HG03521 (cell line): Measurements from ENCODE around the gene BCL7C.
"Not testable (repeated sequence)": the region's sequence is repeated elsewhere in the genome, so short reads cannot be mapped to it uniquely, and the experiment has no call there.

Experiments
- ATAC-seq: cut with Tn5 transposase; IDR thresholded peaks from one replicate; pipeline ENCODE4 v1.9.1; 2021; ENCODE audit warnings: mild to moderate bottlenecking, moderate library complexity; ENCODE audit not compliant: unreplicated experiment

Gene BCL7C

DNA sequence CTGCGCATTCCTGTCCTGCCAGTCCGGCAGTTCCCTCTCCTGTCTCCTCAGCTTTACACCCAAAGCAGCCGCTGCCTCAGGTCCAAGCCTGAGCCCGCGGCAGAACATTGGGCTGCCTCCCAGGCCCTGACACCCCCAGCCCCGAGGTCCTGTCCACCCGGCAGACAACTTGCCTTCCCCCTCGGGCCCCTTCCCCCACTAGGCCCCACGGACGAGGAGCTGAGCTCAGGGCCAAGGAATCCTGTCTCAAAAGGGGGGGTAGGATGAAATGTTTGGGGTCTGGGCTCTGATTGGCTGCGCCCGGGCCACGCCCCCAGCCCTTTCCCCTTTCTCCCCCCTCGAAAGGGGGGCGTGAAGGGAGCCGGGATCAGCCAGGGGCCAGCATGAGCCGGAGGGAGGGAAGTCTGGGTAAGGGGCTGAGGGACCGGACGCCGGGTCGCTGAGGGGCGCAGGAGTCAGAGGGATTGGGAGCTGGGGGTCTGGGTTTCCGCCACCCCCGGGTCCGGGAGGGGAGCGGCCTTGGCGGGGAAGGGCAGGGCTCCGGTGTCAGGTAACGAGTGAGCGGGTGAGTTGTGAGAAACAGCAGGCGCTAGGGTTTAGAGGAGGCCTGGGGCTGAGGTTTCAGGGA lies 2.5 kb upstream of the BCL7C start, which contains the start of gene CTF1:
CTF1 (plus strand) TSS at position 354 of the 628 bp plus-strand sequence; CDS start at position 384, 30 bp downstream.
- ATAC-seq, result no peak

DNA sequence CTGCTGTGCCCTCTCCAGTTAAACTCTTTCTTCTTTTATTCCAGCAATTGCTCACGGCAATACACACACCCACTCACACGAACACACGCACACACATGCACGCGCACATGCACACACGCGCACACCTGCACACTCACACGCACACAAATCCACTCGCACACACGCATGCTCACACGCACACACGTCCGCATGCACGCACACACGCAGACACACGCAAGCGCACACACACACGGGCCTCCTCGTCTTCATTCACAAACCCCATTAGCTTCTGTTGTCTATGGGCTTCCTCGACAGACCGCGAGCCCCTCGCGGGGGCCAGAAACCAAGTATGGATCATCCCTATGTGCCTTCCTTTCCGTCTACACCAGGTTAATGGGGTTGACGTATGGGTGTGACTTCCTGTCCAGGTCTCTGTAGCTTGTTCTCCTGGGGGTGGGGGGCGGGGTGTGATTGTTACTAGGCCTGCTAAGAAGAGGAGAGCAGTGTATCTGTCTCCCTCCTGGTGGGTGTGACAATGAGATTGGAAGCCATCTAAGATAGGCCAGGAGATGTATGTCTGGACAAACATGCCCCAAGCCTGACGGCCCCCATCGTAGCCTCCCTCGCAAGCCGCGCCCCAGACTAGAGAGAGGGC lies 1.9 kb upstream of the BCL7C start:
- ATAC-seq, result no peak

DNA sequence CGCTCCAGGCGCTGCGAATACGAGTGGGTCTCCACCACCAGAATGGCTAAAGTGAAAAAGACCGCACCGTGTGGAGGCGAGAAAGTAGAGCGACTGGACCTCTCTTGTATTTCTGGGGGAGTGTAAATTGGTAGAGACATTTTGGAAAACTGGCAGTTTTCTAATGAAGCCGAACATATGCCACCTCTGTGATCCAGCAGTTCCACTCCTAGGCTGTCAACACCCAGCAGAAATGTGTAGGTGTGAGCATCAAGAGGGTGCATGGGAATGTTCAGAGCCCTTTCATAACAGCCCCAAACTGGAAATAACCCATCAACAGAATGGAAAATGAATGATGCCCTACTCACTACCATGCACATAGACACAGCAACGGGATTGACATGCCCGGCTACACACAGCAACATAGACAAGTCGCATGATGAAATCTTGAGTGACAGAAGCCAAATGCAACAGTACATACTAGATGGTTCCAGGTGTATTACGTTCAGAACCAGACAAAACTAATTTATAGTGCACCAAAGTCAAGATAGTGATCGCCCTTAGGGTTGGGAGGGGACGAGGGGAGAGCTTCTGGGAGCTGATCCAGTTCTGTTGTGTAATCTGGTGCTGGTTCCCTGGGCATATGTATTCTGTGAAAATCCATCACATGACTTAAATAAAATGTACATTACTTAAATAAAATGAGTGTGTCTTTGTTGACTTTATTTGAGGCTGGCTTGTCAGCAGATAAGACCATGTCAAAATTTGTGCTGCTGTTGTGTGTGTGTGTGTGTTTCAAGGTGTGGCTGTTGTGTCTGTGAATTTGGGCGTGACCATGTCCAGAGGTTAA lies 877 bp upstream of the BCL7C start:
- no peak for ATAC-seq

DNA sequence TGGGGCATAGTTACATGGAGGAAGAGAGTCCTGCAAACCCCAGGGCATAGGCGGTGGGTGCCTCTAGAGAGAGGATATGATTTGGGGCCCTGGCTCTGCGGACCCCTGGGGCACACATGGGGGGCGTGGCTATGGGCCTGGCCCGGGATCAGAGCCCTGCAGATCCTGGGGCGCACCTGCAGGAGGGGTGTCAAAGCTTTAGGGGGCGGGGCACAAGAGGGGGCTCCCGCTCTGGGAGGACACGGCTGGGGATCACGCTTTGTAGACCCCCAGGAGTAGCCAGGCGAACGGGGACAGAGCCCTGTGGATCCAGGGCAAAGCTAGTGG lies 497 bp downstream of the BCL7C start:
- ATAC-seq, result peak; percentile 4

DNA sequence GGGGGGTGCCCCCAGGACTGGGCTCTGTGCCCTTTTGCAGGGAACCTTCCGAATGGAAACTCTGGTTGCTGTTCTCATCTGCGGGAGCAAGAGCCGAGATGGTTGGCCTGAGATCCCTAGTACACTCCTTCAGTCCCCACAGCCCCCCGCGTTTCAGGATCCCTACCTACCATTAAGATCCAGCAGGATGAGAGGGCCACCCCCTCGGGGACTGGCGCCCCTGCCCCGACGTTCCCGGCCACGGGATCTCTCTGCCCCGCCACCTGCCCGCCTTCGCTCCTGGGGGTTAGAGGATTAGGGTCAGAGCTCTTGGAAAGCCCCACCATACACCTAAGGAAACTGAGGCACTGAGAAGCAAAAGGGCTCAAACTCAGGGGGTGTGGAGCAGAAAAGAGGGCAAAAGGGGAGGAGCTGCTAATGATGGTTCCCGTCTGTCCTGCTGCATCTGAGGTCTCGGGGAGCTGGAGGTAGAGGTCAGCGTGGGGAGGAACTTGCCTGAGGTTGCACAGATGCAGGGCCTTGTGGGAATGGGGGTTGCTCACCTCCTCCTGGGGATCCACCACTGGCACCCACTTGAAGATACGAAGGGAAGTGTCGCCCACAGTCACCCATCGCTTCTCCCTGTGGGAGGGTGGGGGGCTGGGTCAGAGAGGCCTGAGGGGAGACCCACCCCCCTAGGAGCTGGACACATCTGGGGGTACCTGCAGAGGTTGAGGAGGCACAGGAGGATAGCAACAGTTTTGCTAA lies 1.0 kb downstream of the BCL7C start:
- no peak for ATAC-seq

DNA sequence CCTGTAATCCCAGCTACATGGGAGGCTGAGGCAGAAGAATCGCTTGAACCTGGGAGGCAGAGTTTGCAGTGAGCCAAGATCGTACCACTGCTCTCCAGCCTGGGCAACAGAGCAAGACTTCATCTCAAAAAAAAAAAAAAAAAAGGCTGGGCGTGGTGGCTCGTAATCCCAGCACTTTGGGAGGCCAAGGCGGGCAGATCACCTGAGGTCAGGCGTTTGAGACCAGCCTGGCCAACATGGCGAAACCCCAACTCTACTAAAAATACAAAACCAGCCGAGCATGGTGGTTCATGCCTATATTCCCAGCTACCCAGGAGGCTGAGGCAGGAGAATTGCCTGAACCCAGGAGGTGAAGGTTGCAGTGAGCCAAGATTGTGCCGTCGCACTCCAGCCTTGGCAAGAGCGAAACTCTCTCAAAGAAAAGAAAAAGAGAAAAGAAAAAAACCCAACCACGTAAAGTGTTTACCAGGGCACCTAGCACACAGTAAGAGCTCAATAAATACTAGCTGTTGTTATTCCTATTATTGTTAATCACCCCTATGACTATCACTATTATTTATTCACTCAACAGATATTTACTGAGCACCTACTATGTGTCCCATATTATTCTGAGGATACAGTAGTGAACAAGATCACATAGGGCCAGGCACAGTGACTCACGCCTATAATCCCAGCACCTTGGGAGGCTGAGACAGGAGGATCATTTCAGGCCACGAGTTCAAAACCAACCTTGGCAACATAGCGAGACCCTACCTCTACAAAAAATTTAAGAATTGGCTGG lies 2.6 kb downstream of the BCL7C start:
- not testable (repeated sequence) for ATAC-seq

DNA sequence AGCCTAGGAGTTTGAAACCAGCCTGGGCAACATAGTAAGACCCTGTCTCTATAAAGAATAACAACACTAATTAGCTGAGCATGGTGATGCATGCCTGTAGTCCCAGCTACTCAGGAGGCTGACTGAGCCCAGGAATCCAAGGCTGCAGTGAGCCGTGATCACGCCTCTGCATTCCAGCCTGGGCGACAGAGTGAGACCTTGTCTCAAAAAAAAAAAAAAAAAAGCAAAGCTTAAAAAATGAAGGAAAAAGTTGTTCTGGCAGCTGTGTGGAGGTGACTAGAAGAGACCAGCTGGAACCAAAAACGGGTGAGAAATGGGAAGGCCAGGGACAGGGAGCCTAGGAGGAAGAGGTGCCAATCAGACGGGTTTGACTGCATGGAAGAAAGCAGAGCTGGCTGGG lies 4.2 kb downstream of the BCL7C start:
- ATAC-seq, result no peak

DNA sequence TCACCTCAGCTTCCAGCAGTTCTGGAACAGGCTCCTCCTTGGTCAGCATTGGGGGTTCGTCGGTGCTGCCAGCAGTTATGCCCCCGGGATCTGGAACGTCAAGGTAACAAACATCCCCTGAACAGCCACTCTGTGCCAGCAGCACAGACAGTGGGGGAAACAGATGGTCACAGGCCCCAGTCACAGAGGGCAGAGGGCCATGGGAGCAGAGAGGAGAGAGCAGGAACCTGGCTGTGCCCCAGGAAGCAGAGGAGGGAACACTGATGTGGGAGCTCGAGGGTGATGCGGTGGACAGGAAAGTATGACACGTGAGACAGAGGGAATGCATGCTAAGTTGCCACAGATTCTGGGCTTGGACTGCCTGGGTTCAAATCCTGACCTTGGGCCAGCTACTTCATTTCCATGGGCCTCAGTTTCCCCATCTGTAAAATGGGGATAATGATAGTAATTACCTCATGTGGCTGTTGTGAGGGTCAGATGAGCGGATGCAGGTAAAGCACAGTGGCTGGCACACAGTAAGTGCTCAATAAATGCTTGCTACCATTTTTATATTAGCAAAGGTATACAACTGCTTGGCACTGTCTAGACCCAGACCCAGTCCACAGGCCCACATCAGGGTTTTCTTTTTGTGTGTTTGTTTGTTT lies 4.9 kb downstream of the BCL7C start:
- no peak for ATAC-seq

DNA sequence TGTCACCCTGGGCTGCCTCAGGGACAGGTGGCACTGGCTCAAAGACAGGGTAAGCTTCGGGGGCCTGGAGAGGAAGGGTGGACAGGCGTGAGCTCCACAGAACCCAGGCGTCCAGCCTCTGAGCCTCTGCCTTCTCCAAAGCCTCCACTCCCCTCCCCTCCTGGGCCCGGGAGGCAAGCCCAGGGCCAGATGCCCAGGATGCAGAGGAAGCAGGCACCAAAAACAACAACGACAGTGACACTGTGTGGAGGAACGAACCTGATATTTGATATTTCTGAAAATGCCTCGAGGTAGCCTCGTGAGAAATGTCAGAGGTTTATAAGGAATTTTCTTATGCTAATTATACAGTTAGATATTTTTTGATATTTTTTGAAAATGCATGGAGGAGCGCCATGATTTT lies 6.0 kb downstream of the BCL7C start:
- ATAC-seq, result no peak

DNA sequence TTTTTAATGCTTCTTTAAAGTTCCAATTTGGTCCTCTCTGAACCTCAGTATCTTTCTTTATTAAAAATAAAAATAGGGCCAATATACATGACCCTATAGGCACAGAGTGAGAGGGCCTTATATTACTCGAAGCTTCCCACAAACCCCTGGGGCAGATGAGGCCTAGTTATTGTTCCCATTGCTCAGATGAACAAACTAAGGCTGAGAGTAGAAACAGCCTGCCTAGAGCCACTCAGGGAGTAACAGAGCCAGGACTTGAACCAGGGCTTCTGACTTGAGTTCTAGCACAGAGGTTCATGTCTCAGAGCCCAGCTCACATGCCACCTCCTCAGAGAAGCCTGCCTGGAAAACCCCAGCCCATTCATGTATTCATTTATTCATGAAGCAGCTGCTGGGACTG lies 7.7 kb downstream of the BCL7C start:
- ATAC-seq, result no peak

DNA sequence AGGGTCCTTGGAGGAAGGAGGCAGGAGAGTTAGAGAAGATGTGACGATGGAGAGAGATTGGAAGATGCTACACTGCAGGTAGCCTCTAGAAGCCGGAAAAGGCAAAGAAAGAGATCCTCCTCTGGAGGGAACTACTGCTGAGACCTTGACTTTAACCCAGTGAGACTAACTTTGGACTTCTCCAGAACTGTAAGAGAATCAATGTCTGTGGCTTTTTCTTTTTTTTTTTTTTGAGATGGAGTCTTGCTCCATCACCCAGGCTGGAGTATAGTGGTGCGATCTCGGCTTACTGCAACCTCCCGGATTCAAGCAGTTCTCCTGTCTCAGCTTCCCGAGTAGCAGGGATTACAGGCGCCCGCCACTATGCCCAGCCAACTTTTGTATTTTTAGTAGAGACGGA lies 8.7 kb downstream of the BCL7C start:
- ATAC-seq, result no peak

DNA sequence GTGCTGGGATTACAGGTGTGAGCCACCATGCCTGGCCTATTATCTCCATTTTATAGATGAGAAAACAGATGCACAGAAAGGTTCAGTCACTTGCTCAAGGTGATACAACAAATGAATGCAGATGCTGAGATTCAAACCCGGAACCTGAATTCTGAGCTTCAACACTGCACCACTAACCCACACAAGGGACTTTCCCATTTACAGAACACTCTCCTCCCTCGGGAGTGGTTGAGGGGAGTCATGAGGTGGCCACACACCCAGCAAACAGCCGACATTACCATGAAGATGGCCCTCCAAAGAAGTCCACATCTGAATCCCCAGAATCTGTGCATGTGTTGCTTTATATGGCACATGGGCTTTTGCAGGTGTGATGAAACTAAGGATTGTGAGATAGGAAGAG lies 9.1 kb downstream of the BCL7C start:
- no peak for ATAC-seq

DNA sequence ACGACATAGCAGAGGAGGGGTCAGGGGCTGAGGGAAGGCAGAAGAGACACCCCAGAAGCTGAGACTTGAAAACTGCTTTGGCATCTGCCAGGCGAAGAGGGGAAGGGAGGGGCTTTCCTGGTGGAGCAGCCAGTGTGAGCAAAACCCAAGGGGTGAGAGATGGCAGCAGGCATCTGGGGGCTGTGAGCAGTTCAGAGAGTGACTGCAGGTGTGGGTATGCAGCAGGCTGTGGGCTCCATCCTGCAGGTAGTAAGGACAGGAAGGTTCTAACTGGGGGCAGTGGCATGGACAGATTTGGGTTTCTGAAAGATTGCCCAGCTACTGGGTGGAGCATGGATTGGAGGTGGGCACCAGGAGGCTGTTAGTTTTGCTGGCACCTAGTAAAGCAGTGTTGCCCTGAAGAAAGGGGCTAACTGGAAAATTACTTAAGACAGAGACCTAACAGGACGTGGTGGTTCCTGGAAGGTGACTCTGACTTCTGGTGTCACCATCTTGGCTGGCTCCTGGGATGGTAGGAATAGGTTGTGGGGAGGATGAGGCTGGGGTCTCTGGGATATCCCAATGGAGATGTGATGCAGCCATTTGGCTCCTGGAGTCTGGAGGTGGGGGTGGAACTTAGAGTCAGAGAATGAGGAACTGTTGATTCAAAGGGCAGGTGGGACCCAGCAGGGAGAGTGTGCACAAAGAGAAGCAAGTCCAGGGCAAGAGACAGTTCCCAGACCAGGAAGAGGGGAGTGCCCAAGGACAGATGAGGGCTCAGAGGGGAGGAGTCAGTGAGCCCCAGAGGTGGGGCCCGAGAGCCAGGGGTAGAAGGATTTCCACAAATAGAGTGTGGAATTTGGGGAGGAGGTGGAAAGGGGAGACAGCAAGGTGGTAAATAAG lies 11.2 kb downstream of the BCL7C start:
- no peak for ATAC-seq

DNA sequence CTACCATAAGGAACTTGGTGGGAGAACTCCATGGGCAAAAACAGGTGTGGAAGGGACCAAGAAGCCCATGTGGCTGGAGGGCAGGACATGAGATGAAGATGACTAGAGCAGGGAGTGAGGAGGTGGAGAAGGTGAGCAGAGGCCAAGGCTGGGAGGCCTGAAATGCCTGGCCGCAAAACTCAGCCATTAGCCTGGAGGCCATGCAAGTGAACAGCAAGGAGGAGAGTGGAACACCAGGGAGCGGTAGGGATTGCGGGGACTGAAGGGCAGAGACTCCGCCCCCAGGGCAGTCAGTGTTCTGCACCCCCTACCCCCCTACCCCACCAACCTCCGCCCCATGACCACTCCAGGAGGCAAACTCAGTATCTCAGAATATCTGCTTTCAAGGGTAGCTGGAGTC lies 17.0 kb downstream of the BCL7C start:
- ATAC-seq, result no peak

DNA sequence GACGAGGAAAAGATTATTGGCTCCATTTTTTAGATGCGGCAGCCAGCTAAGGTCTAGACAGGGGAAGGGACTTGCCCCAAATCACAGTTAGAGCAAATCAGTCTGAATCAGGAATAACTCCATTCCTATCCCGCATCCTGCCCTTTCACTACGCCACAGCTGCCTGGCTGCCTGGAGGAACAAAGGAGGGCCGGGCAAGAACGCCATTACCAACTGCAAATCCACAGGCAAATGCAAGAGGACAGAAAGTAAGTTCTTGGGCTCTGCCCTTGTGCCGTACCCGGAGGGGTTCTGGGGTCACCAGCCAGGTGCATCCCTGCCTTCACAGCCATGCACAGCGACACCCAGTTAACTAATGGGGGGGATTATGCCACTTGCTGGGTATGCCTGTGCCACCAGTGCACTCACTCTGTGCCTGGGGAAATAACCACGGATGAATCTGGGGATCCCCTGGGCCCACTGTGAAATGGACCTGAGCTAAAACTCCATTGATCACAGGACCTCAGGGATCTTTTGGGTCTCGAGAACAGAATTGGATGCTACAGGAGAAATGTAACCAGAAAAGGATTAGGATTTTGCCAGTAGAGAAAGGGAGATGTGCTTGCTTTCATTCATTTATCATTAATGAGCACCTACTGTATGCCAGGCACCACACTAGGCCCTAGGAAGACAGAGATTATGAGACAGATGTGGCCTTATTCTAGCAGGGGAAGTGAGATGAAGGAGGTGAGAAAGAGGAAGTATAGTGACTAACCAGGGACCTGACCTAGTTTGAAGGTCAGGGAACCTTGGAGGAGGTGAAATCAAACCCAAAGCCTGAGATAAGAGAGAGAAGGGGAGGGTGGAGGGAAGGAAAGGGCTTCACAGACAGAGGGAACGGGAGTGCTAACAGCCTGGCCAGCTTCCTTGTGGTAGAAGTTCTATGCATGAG lies 17.7 kb downstream of the BCL7C start:
- ATAC-seq, result no peak

DNA sequence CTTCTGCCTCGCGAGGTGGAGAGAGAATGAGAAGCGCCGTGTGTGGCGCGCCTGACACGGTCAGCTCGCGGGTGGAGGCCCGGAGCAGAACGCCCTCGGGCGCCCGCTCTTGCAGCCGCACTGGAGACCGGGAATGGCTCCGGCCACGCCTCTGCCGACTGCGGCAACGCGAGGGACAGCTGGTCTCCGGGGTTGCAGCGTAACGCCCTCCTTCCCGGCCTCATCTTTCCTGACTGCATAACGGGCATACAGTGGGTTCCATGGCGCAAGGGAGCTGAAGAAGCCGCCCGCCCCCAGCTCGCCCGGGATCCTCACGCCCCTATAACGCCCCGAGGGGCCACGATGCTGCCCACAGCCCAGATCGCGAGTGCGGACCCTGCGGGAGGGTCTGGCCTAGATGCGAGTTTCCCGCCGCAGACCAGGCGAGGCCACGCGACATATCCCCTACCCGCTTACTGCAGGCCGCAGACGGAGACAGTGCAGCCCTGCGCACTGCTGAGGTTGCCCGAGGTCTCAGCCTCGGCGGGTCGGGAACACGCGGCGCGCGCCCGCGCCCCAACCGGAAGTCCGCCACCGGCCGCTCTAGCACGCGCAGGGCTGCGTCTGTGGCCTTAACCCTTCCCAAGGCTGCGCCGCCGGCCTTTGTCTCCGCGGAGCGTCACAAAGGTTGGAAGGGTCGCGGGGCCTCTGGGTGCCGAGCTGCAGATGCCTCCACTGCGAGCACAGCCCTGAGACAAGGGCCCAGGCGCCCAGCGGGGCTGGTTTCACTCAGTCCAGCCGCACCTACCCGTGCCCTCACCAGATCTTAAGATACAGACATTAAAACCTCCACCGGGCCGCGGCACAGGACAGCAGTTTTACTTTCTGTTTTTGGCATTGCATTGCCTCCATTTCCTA lies 18.8 kb downstream of the BCL7C start:
- ATAC-seq, result peak; percentile 78

DNA sequence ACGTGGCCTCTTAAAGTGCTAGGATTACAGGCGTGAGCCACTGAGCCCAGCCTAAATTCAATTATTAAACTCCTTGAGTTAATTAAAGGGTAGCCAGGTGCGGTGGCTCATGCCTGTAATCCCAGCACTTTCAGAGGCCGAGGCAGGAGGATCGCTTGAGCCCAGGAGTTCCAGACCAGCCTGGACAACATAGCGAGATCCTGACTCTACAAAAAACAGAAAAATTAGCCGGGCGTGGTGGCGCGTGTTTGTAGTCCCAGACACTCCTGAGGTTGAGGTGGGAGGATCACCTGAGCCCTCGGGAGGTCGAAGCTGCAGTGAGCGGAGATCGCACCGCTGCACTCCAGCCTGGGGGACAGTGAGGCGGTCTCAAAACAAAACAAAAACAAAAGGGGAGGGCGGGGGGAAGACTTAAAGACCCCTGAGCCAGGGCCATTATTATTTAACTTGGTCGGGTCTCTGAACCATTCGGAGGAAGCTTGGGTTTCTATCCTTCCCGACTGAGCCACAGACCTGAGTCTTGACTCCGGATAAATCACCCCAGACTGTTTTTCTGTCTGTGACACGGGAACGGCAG lies 19.5 kb downstream of the BCL7C start:
- ATAC-seq, result no peak
